GM19035 (cell line): ENCODE measurements around the gene TRANK1.
"Not testable (repeated sequence)": the region's sequence is repeated elsewhere in the genome, so short reads cannot be mapped to it uniquely, and the experiment has no call there.

Source experiments
- ATAC-seq: cut with Tn5 transposase; IDR thresholded peaks from one replicate; pipeline ENCODE4 v1.9.1; 2021; ENCODE audit not compliant: unreplicated experiment

TRANK1 gene

GRCh38 chr3:36944641-36945270 lies at the start of gene TRANK1:
TRANK1 (minus strand) TSS chr3:36945054; CDS start chr3:36944809, 245 bp downstream.
- peak; percentile 64 for ATAC-seq

GRCh38 chr3:36993326-36994283 lies 48.8 kb upstream of the TRANK1 start, which contains the start of gene MLH1:
MLH1 (plus strand) TSS chr3:36993518; CDS start chr3:36993548, 30 bp downstream.
- peak; percentile 89 for ATAC-seq

GRCh38 chr3:36992806-36993325 lies 48.0 kb upstream of the TRANK1 start, which contains the start of gene EPM2AIP1:
EPM2AIP1 (minus strand) TSS chr3:36993131; CDS start chr3:36993077, 54 bp downstream.
- ATAC-seq = peak; percentile 83

GRCh38 chr3:36991923-36992805 lies 47.3 kb upstream of the TRANK1 start:
- ATAC-seq = no peak

GRCh38 chr3:36991147-36991546 lies 46.3 kb upstream of the TRANK1 start:
- ATAC-seq = no peak

GRCh38 chr3:36989568-36989967 lies 44.7 kb upstream of the TRANK1 start:
- no peak for ATAC-seq

- no peak for ATAC-seq
Observed at GRCh38 chr3:36989005-36989404, 44.2 kb upstream of the TRANK1 start.

- ATAC-seq = no peak
Observed at GRCh38 chr3:36988356-36988755, 43.5 kb upstream of the TRANK1 start.

GRCh38 chr3:36981006-36981405 lies 36.2 kb upstream of the TRANK1 start:
- no peak for ATAC-seq

GRCh38 chr3:36973139-36973538 lies 28.3 kb upstream of the TRANK1 start:
- no peak for ATAC-seq

- ATAC-seq = no peak
Observed at GRCh38 chr3:36972163-36972562, 27.3 kb upstream of the TRANK1 start.

GRCh38 chr3:36969540-36970432 lies 24.9 kb upstream of the TRANK1 start:
- ATAC-seq = peak; percentile 98

- no peak for ATAC-seq
Observed at GRCh38 chr3:36969085-36969484, 24.2 kb upstream of the TRANK1 start.

- no peak for ATAC-seq
Observed at GRCh38 chr3:36965440-36965839, 20.6 kb upstream of the TRANK1 start.

- ATAC-seq = peak; percentile 54
Observed at GRCh38 chr3:36964817-36965216, 20.0 kb upstream of the TRANK1 start.

GRCh38 chr3:36964331-36964730 lies 19.5 kb upstream of the TRANK1 start:
- no peak for ATAC-seq

GRCh38 chr3:36963008-36963407 lies 18.2 kb upstream of the TRANK1 start:
- ATAC-seq = not testable (repeated sequence)

- ATAC-seq = no peak
Observed at GRCh38 chr3:36960502-36960901, 15.6 kb upstream of the TRANK1 start.

- no peak for ATAC-seq
Observed at GRCh38 chr3:36959821-36960220, 15.0 kb upstream of the TRANK1 start.
